HG03175 (cell line): ENCODE measurements around the gene CSN3.
"Not testable (repeated sequence)": the region's sequence is repeated elsewhere in the genome, so short reads cannot be mapped to it uniquely, and the experiment has no call there.

Source experiments
- ATAC-seq: cut with Tn5 transposase; IDR thresholded peaks from one replicate; pipeline ENCODE4 v1.9.1; 2021; ENCODE audit warnings: mild to moderate bottlenecking, moderate library complexity; ENCODE audit not compliant: unreplicated experiment

Gene CSN3

GRCh38 chr4:70242297-70242696 is at the start of gene CSN3:
TSS of gene CSN3 (plus strand) at chr4:70242597. CDS start at chr4:70244820, 2,223 bp downstream.
- ATAC-seq: not testable (repeated sequence)

GRCh38 chr4:70192895-70193294 is 49.5 kb upstream of the CSN3 start:
- no peak for ATAC-seq

- ATAC-seq: no peak
Observed at GRCh38 chr4:70195425-70195824, 47.0 kb upstream of the CSN3 start, which contains the start of gene ODAM. TSS of gene ODAM (plus strand) at chr4:70195725. CDS start at chr4:70196544, 819 bp downstream.

GRCh38 chr4:70196857-70197256 is 45.5 kb upstream of the CSN3 start:
- no peak for ATAC-seq

- no peak for ATAC-seq
Observed at GRCh38 chr4:70197842-70198241, 44.6 kb upstream of the CSN3 start.

GRCh38 chr4:70203601-70204000 is 38.8 kb upstream of the CSN3 start:
- no peak for ATAC-seq

GRCh38 chr4:70212752-70213151 is 29.6 kb upstream of the CSN3 start:
- not testable (repeated sequence) for ATAC-seq

GRCh38 chr4:70216109-70216508 is 26.3 kb upstream of the CSN3 start:
- ATAC-seq: not testable (repeated sequence)

- ATAC-seq: not testable (repeated sequence)
Observed at GRCh38 chr4:70216550-70216949, 25.8 kb upstream of the CSN3 start.

- ATAC-seq: not testable (repeated sequence)
Observed at GRCh38 chr4:70221389-70221788, 21.0 kb upstream of the CSN3 start.

GRCh38 chr4:70221818-70222217 is 20.6 kb upstream of the CSN3 start:
- ATAC-seq: not testable (repeated sequence)

GRCh38 chr4:70225824-70226223 is 16.6 kb upstream of the CSN3 start, which contains the start of gene FDCSP:
TSS of gene FDCSP (plus strand) at chr4:70226124. CDS start at chr4:70231195, 5,071 bp downstream.
- no peak for ATAC-seq

GRCh38 chr4:70236125-70236524 is 6.3 kb upstream of the CSN3 start:
- ATAC-seq: no peak

GRCh38 chr4:70239131-70239883 is 3.1 kb upstream of the CSN3 start:
- no peak for ATAC-seq

GRCh38 chr4:70239884-70240591 is 2.4 kb upstream of the CSN3 start:
- ATAC-seq: no peak

GRCh38 chr4:70243091-70243490 is 694 bp downstream of the CSN3 start:
- no peak for ATAC-seq

- no peak for ATAC-seq
Observed at GRCh38 chr4:70251250-70251944, 9.0 kb downstream of the CSN3 start.

GRCh38 chr4:70251945-70252277 is 9.5 kb downstream of the CSN3 start:
- no peak for ATAC-seq

- ATAC-seq: no peak
Observed at GRCh38 chr4:70269674-70270073, 27.3 kb downstream of the CSN3 start.

- ATAC-seq: no peak
Observed at GRCh38 chr4:70277121-70277520, 34.7 kb downstream of the CSN3 start.

GRCh38 chr4:70280567-70280966 is 38.2 kb downstream of the CSN3 start:
- ATAC-seq: no peak

GRCh38 chr4:70288651-70289050 is 46.3 kb downstream of the CSN3 start:
- no peak for ATAC-seq
